NOMO-1 treated with DMSO at 0.1 percent for 48 hours (cell line): Measurements from ENCODE around the gene APOA4.
A peak's percentile ranks its signal among the peaks of the same experiment; 100 is the strongest.
"Not testable (repeated sequence)": the region's sequence is repeated elsewhere in the genome, so short reads cannot be mapped to it uniquely, and the experiment has no call there.

Experiments used
- DNase-seq: peaks from one replicate; lab custom pipeline; 2025; ENCODE audit not compliant: unreplicated experiment; lab: John Stamatoyannopoulos, UW

The APOA4 gene

GRCh38 chr11:116849486-116849885 lies 26.4 kb upstream of the APOA4 start:
- DNase-seq = no peak

GRCh38 chr11:116849060-116849459 lies 26.0 kb upstream of the APOA4 start:
- no peak for DNase-seq

DNA sequence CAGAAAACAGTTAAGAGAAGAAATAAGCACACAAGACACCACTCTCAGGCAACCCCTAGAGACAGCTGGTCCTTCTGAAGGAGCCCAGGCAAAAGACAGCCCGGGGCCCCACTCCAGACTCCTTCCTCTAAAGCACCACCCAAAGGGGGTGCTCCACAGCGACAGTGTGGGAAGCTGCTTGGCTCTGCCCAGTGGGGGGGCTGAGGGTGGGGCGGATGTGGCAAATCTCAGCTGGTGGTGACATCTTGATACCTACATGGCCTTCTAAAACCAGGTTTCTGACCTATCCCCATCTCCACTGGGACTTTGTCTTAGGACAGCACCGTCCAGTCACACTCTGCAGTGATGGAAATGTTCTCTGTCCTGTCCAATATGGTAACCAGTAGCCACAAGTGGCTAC lies 24.5 kb upstream of the APOA4 start:
- DNase-seq = no peak

- DNase-seq = no peak
These were observed 21.6 kb upstream of the APOA4 start for GRCh38 chr11:116844722-116845121.

- DNase-seq = no peak
These were observed 20.6 kb upstream of the APOA4 start for GRCh38 chr11:116843661-116844060.

DNA sequence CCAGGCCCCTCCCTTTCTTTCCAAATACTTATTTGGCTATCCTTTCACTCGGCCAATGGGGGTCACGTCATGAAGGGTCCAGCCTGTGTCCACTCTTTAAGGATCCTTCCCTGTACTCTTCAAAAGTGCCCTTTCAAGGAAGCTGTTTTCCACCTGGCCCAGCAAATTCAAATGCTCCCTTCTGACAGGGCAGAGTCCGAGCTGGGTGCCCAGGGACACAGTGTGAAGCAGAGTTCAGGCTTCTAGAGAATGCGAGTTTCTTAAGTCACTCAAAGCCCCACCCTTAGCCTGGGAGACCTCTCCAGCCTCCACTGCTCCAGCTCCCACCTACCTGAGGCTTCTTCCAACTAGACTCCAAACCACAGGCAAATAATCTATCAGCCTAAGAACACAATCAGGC lies 19.8 kb upstream of the APOA4 start:
- no peak for DNase-seq

GRCh38 chr11:116842117-116842516 lies 19.0 kb upstream of the APOA4 start:
- DNase-seq = no peak

DNA sequence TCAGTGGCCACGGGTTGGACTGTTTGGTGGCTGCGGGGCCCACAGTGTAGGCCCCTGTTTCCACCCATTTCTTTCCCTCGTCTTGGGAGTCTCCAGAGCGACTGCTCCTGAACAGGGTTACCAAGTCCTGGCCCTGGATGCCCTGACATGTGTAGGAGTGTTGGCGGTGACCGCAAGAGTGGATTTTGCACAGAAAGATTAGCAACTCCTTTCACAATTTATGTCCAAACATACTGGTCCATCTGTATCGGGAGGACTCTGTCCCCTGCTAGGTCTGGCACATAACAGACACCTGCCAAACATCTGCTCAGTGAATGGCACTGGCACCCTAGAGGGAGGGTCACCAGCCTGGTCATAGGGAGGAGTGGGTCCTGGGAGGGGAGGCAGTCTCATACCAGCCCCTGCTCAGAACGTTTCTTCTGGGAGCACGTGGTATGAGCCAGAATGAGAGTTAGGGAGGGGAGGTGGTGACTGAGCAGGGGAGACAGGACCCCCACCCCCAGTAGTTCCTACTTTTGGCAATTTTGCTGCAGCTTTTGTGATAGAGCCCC lies 17.7 kb upstream of the APOA4 start:
- no peak for DNase-seq

GRCh38 chr11:116840224-116840745 lies 17.2 kb upstream of the APOA4 start:
- DNase-seq = no peak

DNA sequence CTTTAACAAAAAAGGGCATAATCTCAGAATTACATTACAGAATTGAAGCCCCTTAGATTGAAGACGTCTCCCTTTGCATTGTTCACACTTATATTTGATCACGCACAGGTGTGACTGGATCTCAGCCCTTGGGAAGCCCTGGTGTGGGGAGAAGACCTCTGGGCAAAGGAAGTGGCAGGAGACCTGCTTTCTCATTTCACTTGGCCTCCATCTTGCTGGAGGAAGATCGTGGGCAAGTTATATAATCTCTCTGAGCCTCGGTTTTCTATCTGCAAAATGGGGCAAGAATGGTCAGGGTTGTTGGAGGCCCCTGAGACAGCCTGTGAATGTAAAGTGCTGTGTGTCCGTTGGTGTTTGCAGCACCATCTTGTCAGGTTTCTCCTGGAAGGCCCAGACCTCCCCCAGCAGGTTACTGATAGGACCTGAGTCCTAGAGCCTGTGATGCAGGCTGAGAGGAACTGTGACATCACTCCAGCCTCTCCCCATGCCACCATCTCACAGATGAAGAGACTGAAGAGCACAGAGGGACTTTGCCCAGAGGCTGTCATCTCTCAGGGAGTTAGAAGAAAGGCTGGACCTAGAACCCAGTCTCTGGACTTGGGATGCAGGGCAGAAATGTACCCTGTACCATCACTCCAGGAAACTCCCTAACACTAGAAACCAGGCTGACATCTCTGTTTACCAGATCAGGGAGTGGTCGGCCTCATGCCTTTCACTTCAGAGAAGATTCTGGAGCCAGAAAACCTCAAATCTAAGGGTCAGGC lies 15.4 kb upstream of the APOA4 start:
- DNase-seq = no peak

DNA sequence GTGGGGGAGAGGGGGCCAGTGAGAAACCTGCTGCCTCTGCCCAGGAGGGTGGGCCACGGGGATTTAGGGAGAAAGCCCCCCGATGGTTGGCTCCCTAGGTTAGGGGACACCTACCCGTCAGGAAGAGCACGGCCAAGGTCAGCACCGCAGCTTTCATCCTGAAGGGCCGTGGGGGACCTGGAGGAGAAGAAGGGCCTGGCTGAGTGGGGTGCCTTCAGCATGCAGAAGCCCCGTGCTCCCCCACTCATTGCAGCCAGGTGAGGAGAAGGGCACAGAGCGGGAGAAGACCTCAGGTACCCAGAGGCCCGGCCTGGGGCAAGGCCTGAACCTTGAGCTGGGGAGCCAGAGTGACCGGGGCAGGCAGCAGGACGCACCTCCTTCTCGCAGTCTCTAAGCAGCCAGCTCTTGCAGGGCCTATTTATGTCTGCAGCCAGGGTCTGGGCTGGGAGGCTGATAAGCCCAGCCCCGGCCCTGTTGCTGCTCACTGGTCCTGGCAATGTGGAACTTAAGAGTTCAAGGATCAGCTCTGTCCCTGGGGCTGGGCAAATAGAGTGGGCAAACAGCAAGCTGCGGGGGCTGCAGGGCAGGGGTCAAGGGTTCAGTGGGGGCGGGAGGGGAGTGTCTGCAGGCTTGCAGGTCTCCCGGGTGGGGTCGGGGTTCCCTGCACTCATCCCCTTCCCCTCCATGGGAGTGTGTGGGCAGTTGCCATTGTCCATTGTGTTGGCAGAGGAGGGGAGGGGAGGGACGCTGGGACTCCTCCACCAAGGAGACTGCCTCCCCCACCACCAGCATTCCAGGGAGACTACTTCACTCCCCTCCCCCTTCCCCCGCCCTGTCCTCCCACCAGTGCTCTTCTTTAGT lies 14.4 kb upstream of the APOA4 start, which contains the start of gene APOA1:
TSS of gene APOA1 (minus strand) at position 392 of the 861 bp plus-strand sequence. CDS start at position 157, 235 bp downstream.
- no peak for DNase-seq

GRCh38 chr11:116836632-116836991 lies 13.5 kb upstream of the APOA4 start:
- DNase-seq = no peak

GRCh38 chr11:116835791-116836631 lies 12.9 kb upstream of the APOA4 start:
- DNase-seq = peak; percentile 81

DNA sequence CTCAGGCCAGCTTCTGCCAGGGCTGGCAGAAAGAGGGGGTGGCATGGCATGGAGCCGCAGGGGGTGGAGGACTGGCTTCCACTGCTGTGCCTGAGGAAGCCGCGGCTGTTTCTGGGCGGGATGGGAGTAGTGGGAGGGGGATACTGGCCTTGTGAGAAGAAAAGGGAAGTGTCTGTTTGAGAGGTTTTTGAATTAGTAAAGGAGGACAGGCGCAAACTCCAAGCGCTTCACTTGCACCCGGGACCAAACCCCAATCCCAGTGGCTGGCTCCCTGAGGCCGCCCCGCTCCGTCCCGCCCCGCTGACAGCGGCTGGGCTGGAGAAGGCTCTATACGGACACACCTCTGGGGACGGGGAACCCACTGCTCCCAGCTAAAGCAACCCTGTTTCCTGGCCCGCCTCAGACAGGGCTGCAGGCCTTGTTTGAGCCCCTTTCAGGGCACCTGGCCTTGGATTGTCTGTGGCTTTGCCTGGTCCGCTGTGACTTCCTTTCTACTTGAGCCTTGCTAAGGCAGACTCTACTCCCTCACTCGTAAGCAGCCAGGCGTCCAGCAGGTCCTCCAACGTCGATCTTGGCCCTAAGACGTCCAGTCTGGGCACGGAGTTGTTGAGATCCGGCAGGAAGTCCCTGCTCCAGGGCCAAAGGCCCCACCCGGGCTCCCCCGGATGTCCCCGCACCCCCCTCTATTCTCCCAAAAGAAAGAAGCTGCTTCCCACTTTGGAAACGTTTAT lies 12.1 kb upstream of the APOA4 start:
- peak; percentile 20 for DNase-seq

- DNase-seq = not testable (repeated sequence)
These were observed 11.5 kb upstream of the APOA4 start for GRCh38 chr11:116834535-116835041.

GRCh38 chr11:116833816-116834534 lies 10.9 kb upstream of the APOA4 start:
- DNase-seq = no peak

DNA sequence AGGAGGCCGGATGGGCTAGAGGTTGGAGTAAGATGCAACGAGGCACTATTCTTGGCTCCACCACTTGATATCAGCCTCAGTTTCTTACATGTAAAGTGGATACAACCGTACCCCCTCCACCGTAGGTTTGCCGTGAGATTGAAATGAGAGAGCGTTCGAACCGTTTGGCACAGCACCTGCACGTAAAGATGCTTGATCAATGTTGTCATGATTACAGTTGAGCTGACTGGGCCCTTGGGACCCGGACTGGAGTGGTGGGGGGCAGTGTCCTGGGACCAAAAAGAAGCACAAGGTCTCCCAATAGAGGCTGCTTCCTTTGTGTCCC lies 10.3 kb upstream of the APOA4 start:
- no peak for DNase-seq

GRCh38 chr11:116832350-116833290 lies 9.5 kb upstream of the APOA4 start:
- no peak for DNase-seq
